Thoracic aorta endothelial cell (primary cell): ENCODE results near the gene SCAMP1. TPM values are rescaled to one million over a fixed set of nuclear protein-coding genes. Genes with fewer than 3 reads are reported as not detected.

ENCODE experiments used
- small RNA-seq: library from RNA; depleted of rRNA; stranded (forward); fragments of <200 nt; gene quantifications from one replicate; pipeline ENCODE3, GENCODE V24; 2012
- total RNA-seq: library from RNA; depleted of rRNA; stranded (reverse); fragments of >200 nt; gene quantifications from 2 replicates; pipeline ENCODE4 v1.2.3, GENCODE V29; 2012

SCAMP1 gene, protein sequence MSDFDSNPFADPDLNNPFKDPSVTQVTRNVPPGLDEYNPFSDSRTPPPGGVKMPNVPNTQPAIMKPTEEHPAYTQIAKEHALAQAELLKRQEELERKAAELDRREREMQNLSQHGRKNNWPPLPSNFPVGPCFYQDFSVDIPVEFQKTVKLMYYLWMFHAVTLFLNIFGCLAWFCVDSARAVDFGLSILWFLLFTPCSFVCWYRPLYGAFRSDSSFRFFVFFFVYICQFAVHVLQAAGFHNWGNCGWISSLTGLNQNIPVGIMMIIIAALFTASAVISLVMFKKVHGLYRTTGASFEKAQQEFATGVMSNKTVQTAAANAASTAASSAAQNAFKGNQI
- 50.8 and 60.7 TPM in 2 replicates for total RNA-seq

GRCh38 chr5:78359831-78360673 is at the start of gene SCAMP1:
TSS of gene SCAMP1 (plus strand) at chr5:78360617. CDS start at chr5:78360672, 55 bp downstream.

Small RNA genes within 50 kb of the gene (small RNA-seq; reads per million reads assigned to genes)
- gene RF00019 = not detected
- gene RNU6-183P = not detected

Other genes with a start within 250 kb of the SCAMP1 start
- 102 and 115 TPM in 2 replicates for gene AP3B1, start 65.9 kb upstream of the SCAMP1 start, total RNA-seq